K562 (cell line): Measurements from ENCODE around the gene RNF126. TPM values are rescaled to one million over a fixed set of nuclear protein-coding genes. Genes with fewer than 3 reads are reported as not detected.

Experiments used
- polyA plus RNA-seq, 8 experiments: library from polyadenylated mRNA; depleted of rRNA in 4 of 8; stranded (reverse) in 5 of 8; unstranded in 3 of 8; fragments of >200 nt; fragmentation: Nextera tagmentation in 2 of 8; fragmentation: Illumina TruSeq in 1 of 8; extraction: Ambion mirVana in 2 of 8; extraction: Trizol in 1 of 8; gene quantifications; 2 replicates each; pipeline versions ENCODE4 v1.2.1 to v1.2.3, GENCODE V29; 2011 to 2014; ENCODE audit warnings: inconsistent platforms in 1 of 8, missing spikeins in 1 of 8
- total RNA-seq, 7 experiments: library from RNA; depleted of rRNA in 6 of 7; stranded (reverse); fragments of >200 nt in 6 of 7; fragmentation: Illumina TruSeq in 2 of 7; extraction: Trizol in 2 of 7; gene quantifications; 2 replicates each; pipeline versions ENCODE4 v1.2.1 to v1.2.3, GENCODE V29; 2011 to 2021; ENCODE audit warnings: low replicate concordance in 1 of 7
- TF ChIP-seq, protein P1 (sequence below), 2 experiments: fragments of 450-650 bp; formaldehyde crosslinking in 1 of 2; IDR thresholded peaks; 2 replicates each; pipeline versions ENCODE4 v1.4.0 to v1.6.1; 2014 to 2020; ENCODE audit warnings: mild to moderate bottlenecking in 2 of 2, borderline replicate concordance in 1 of 2, low read depth in 1 of 2
- TF ChIP-seq, protein P2 (sequence below): fragments of 450-650 bp; formaldehyde crosslinking; IDR thresholded peaks from 2 replicates; pipeline ENCODE4 v1.4.0; 2020; ENCODE audit warnings: mild to moderate bottlenecking, moderate library complexity

Gene RNF126
- total and polyA plus RNA-seq, 9 of the 15 experiments (the other 6 are each of a cell fraction or from before 2014, with no cell fraction given): 0.27 to 101 (median 12.3) TPM

DNA sequence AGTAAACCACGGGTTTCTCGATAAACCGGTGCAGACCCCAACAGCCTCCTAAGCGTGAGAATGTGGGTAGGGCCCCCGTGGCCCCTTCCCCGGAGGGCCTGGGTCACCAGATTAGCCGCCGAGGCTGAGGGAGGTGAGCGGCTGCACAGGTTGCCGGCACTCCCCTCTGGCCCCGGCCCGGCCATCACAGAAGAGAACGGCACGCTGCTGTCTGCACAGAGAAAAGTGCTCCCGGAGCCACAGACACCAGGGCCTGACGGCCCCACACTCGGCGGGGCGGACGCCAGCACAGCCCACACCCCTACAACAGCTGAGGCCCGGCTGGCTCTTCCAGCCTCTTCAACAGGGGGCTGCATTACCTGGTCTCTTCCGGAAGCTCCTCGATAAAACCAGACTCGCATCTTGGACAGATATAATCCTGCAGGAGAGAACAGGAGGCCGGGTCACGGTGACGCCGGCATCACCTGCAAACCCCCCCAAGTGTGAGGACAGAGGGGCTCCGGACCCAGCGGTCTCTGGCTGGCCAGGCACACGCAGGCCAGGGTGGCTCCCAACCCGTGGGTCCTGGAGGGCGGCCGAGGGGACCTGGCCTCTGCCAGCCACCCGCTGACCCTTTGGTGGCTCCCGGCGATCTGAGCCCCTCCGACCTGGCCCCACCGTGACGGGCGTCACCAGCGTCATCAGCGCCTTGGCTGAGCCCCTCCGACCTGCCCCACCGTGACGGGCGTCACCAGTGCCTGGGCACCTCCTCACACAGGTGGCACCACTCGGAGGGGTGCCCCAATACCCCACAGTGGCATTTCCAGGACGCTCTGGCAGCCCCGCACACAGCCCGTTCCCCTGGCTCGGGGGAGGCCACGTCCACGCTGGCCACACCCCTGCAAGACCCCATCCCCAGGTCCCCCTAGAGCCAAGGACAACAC, 10.3 kb downstream of the RNF126 start (continued):
- TF ChIP-seq, protein P1, sequence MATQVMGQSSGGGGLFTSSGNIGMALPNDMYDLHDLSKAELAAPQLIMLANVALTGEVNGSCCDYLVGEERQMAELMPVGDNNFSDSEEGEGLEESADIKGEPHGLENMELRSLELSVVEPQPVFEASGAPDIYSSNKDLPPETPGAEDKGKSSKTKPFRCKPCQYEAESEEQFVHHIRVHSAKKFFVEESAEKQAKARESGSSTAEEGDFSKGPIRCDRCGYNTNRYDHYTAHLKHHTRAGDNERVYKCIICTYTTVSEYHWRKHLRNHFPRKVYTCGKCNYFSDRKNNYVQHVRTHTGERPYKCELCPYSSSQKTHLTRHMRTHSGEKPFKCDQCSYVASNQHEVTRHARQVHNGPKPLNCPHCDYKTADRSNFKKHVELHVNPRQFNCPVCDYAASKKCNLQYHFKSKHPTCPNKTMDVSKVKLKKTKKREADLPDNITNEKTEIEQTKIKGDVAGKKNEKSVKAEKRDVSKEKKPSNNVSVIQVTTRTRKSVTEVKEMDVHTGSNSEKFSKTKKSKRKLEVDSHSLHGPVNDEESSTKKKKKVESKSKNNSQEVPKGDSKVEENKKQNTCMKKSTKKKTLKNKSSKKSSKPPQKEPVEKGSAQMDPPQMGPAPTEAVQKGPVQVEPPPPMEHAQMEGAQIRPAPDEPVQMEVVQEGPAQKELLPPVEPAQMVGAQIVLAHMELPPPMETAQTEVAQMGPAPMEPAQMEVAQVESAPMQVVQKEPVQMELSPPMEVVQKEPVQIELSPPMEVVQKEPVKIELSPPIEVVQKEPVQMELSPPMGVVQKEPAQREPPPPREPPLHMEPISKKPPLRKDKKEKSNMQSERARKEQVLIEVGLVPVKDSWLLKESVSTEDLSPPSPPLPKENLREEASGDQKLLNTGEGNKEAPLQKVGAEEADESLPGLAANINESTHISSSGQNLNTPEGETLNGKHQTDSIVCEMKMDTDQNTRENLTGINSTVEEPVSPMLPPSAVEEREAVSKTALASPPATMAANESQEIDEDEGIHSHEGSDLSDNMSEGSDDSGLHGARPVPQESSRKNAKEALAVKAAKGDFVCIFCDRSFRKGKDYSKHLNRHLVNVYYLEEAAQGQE (IDR thresholded peaks at IDR 0.05; ENCODE audit: borderline replicate concordance): no peak
- TF ChIP-seq, protein P1 (CRISPR knock-in tag; IDR thresholded peaks at IDR 0.05; ENCODE audit: low read depth): no peak
- TF ChIP-seq, protein P2, sequence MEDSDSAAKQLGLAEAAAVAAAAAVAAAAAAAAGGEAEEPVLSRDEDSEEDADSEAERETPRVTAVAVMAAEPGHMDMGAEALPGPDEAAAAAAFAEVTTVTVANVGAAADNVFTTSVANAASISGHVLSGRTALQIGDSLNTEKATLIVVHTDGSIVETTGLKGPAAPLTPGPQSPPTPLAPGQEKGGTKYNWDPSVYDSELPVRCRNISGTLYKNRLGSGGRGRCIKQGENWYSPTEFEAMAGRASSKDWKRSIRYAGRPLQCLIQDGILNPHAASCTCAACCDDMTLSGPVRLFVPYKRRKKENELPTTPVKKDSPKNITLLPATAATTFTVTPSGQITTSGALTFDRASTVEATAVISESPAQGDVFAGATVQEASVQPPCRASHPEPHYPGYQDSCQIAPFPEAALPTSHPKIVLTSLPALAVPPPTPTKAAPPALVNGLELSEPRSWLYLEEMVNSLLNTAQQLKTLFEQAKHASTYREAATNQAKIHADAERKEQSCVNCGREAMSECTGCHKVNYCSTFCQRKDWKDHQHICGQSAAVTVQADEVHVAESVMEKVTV (CRISPR knock-in tag): no peak
- TF ChIP-seq, all 486 proteins: peak for 3
